Prostate gland (tissue), 2 donors: ENCODE measurements around the gene RAN. TPM values are rescaled to one million over a fixed set of nuclear protein-coding genes. Genes with fewer than 3 reads are reported as not detected.

Experiments
- DNase-seq: peaks from one replicate; pipeline ENCODE4 v3.0.0-alpha.2; 2019; ENCODE audit warnings: low spot score
- H3K27ac ChIP-seq, 2 donors: fragments of 200-600 bp; sonication (generic); 2 replicates each; pipeline ENCODE4 v1.5.1; 2017 to 2019
- H3K27me3 ChIP-seq: fragments of 200-600 bp; sonication (generic); replicated peaks from 2 replicates; pipeline ENCODE4 v1.5.1; 2019; ENCODE audit not compliant: insufficient read depth
- H3K36me3 ChIP-seq, 2 donors: fragments of 200-600 bp; sonication (generic); 1 replicate in 1 of 2; 2 replicates in 1 of 2; pipeline versions ENCODE4 v1.5.1 to v1.8.1; 2017 to 2019
- H3K4me1 ChIP-seq: fragments of 200-600 bp; sonication (generic); replicated peaks from 2 replicates; pipeline ENCODE4 v1.5.1; 2019
- H3K4me3 ChIP-seq, 2 donors: fragments of 200-600 bp; sonication (generic); 2 replicates each; pipeline ENCODE4 v1.5.1; 2017 to 2019
- H3K9me3 ChIP-seq: fragments of 200-600 bp; sonication (generic); 2 replicates; pipeline ENCODE4 v1.5.1; 2017
- CTCF ChIP-seq, 4 experiments: fragments of 200-600 bp in 2 of 4; fragments of 450-650 bp in 2 of 4; sonication (generic) in 2 of 4; IDR thresholded peaks; 1 replicate in 3 of 4; 2 replicates in 1 of 4; pipeline ENCODE4 v1.5.1; 2016 to 2019; ENCODE audit warnings: antibody characterized with exemption in 4 of 4, mild to moderate bottlenecking in 2 of 4, moderate library complexity in 2 of 4
- POLR2A ChIP-seq: fragments of 450-650 bp; IDR thresholded peaks from one replicate; pipeline ENCODE4 v1.6.1; 2016; ENCODE audit warnings: antibody characterized with exemption, mild to moderate bottlenecking
- POLR2AphosphoS5 ChIP-seq: sonication (generic); formaldehyde crosslinking; IDR thresholded peaks from one replicate; pipeline ENCODE4 v1.6.1; 2017; ENCODE audit warnings: antibody characterized with exemption
- WGBS: methylation state at CpG from one replicate; pipeline ENCODE4 v1.1.5; 2018; 5-methylcytosine and 5-hydroxymethylcytosine counted together
- intact Hi-C: fragments of 100-400 bp; cut with DNase I; formaldehyde crosslinking; loops from one replicate; pipeline ENCODE4 v1.14.2; 2022
- total RNA-seq, 2 donors: library from RNA; depleted of rRNA; stranded (reverse); fragments of >200 nt; gene quantifications; one replicate each; pipeline ENCODE4 v1.1.0, GENCODE V29; 2016

The RAN gene
- total RNA-seq, 2 donors from 2014 or later = 131 to 220 TPM

- Histone ChIP-seq H3K27me3 (no peaks in the 10 kb centered on the region), H3K4me1 (no peaks in the 10 kb centered on the region), H3K9me3 (no peaks in the 10 kb centered on the region), H3K4me3 (no peak overlapping the region), H3K36me3 (no peaks in the 10 kb centered on the region), H3K27ac (no peak overlapping the region)
- DNase-seq = no peak
- TF ChIP-seq CTCF (IDR thresholded peaks at IDR 0.05) = no peak
- no peak for TF ChIP-seq POLR2AphosphoS5
- TF ChIP-seq POLR2A = no peak
- intact Hi-C loops = no loop called here
- 90% methylated on average over 8 of the region's 8 CpGs for WGBS
These were observed 43.0 kb upstream of the RAN start for GRCh38 chr12:130828895-130829294.

- no peak for DNase-seq
- intact Hi-C loops = no loop called here
- Histone ChIP-seq H3K4me3 (no peak overlapping the region), H3K27ac (no peak overlapping the region), H3K9me3 (no peaks in the 10 kb centered on the region), H3K4me1 (no peaks in the 10 kb centered on the region), H3K36me3 (no peaks in the 10 kb centered on the region), H3K27me3 (no peaks in the 10 kb centered on the region)
- 73% methylated on average over 17 of the region's 17 CpGs for WGBS
- no peak for TF ChIP-seq POLR2A
- no peak for TF ChIP-seq CTCF (IDR thresholded peaks at IDR 0.05)
- no peak for TF ChIP-seq POLR2AphosphoS5
These were observed 42.2 kb upstream of the RAN start for GRCh38 chr12:130829391-130830245.

- 81% methylated on average over 14 of the region's 14 CpGs for WGBS
- Histone ChIP-seq H3K9me3 (no peaks in the 10 kb centered on the region), H3K4me3 (no peak overlapping the region), H3K27me3 (no peaks in the 10 kb centered on the region), H3K4me1 (no peaks in the 10 kb centered on the region), H3K36me3 (no peaks in the 10 kb centered on the region), H3K27ac (no peak overlapping the region)
- no peak for DNase-seq
- intact Hi-C loops = no loop called here
- TF ChIP-seq POLR2AphosphoS5 = no peak
- no peak for TF ChIP-seq POLR2A
- no peak for TF ChIP-seq CTCF (IDR thresholded peaks at IDR 0.05)
These were observed 41.7 kb upstream of the RAN start for GRCh38 chr12:130830246-130830551.

GRCh38 chr12:130831246-130831645 lies 40.6 kb upstream of the RAN start:
- intact Hi-C loops = no loop called here
- H3K4me3 ChIP-seq = no peak overlapping the region
- no peaks in the 10 kb centered on the region for H3K27me3 ChIP-seq
- 95% methylated on average over 4 of the region's 4 CpGs for WGBS
- H3K9me3 ChIP-seq = no peaks in the 10 kb centered on the region
- no peak overlapping the region for H3K27ac ChIP-seq
- no peak for DNase-seq
- no peaks in the 10 kb centered on the region for H3K4me1 ChIP-seq
- TF ChIP-seq CTCF (IDR thresholded peaks at IDR 0.05) (no peak), POLR2AphosphoS5 (no peak), POLR2A (no peak)
- no peaks in the 10 kb centered on the region for H3K36me3 ChIP-seq

GRCh38 chr12:130831876-130832405 lies 39.9 kb upstream of the RAN start:
- Histone ChIP-seq H3K36me3 (no peaks in the 10 kb centered on the region), H3K4me1 (no peaks in the 10 kb centered on the region), H3K27me3 (no peaks in the 10 kb centered on the region), H3K4me3 (no peak overlapping the region), H3K27ac (no peak overlapping the region), H3K9me3 (no peaks in the 10 kb centered on the region)
- WGBS = 96% methylated on average over 5 of the region's 5 CpGs
- no peak for DNase-seq
- TF ChIP-seq POLR2AphosphoS5 = no peak
- TF ChIP-seq CTCF (IDR thresholded peaks at IDR 0.05) = no peak
- no peak for TF ChIP-seq POLR2A
- intact Hi-C loops = no loop called here
